Adipocyte (in vitro differentiated cells): ENCODE results near the gene PDE9A.

Experiments used
- DNase-seq: peaks from one replicate; pipeline ENCODE4 v3.0.0-alpha.2; 2015; ENCODE audit warnings: low read depth
- H3K27me3 ChIP-seq: replicated peaks from 2 replicates; pipeline ENCODE4 v1.7.0; 2013; ENCODE audit warnings: mild to moderate bottlenecking, low read length, moderate library complexity; ENCODE audit not compliant: control insufficient read depth, insufficient read depth
- H3K36me3 ChIP-seq: 2 replicates; pipeline ENCODE4 v1.7.0; 2013; ENCODE audit warnings: low read length, mild to moderate bottlenecking, moderate library complexity; ENCODE audit not compliant: control insufficient read depth, insufficient read depth, severe bottlenecking
- H3K4me1 ChIP-seq: 2 replicates; pipeline ENCODE4 v1.7.0; 2013; ENCODE audit warnings: mild to moderate bottlenecking, low read length, moderate library complexity; ENCODE audit not compliant: control insufficient read depth, insufficient read depth
- H3K4me3 ChIP-seq: 2 replicates; pipeline ENCODE4 v1.7.0; 2013; ENCODE audit warnings: mild to moderate bottlenecking, low read length, moderate library complexity
- H3K9ac ChIP-seq: 2 replicates; pipeline ENCODE4 v1.7.0; 2013; ENCODE audit warnings: mild to moderate bottlenecking, low read length, moderate library complexity
- H3K9me3 ChIP-seq: 2 replicates; pipeline ENCODE4 v1.7.0; 2013; ENCODE audit warnings: mild to moderate bottlenecking, low read length, moderate library complexity; ENCODE audit not compliant: control insufficient read depth

Gene PDE9A

DNA sequence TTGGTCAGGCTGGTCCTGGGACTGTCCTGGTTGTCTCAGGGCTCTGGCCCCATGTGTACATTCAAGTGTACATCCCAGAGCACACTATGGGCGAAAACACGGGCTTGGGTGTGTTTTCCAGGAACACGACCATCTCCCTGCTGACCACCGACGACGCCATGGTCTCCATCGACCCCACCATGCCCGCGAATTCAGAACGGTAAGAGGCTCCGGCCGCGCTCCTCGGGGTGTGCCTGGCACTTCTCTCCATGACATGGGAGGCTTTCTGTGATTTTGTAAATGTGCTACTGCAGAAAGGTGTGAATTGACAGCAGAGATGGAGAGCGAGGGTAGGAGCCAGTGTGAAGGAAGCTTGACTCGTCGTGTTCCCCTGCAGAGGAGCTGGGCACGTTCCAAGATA, 34.4 kb downstream of the PDE9A start:
- Histone ChIP-seq H3K9ac (no peak overlapping the region), H3K4me1 (peaks cover 7% of the 10 kb centered on the region), H3K36me3 (no peaks in the 10 kb centered on the region), H3K4me3 (no peak overlapping the region), H3K27me3 (peaks cover 19% of the 10 kb centered on the region), H3K9me3 (no peaks in the 10 kb centered on the region)
- DNase-seq, result no peak

- H3K4me3 ChIP-seq, result no peak overlapping the region
- no peaks in the 10 kb centered on the region for H3K36me3 ChIP-seq
- DNase-seq, result no peak
- H3K9me3 ChIP-seq, result no peaks in the 10 kb centered on the region
- peaks cover 14% of the 10 kb centered on the region for H3K27me3 ChIP-seq
- no peak overlapping the region for H3K9ac ChIP-seq
- H3K4me1 ChIP-seq, result peaks cover 7% of the 10 kb centered on the region
These were observed 34.9 kb downstream of the PDE9A start for GRCh38 chr21:42688226-42688840.

DNA sequence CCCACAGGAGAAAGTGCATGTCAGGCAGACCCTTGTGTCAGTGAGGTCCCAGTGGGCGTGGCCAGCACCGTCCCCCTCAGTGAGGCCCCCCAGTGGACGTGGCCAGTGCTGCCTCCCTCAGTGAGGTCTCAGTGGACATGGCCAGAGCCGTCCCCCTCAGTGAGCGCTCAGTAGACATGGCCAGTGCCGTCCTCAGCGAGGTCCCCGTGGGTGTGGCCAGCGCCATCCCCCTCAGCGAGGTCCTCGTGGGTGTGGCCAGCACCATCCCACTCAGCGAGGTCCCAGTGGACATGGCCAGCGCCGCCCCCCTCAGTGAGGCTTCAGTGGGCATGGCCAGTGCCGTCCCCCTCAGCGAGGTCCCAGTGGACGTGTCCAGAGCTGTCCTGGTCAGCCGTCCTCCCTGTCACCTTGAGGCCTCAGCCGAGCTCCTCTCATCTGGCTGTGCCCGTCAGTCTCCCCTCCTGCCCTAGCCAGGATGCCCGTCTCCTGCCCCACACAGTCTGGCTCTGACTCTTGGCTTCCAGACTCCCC, 35.5 kb downstream of the PDE9A start:
- no peak overlapping the region for H3K4me3 ChIP-seq
- peaks cover 10% of the 10 kb centered on the region for H3K27me3 ChIP-seq
- DNase-seq, result no peak
- H3K9me3 ChIP-seq, result no peaks in the 10 kb centered on the region
- no peaks in the 10 kb centered on the region for H3K36me3 ChIP-seq
- H3K9ac ChIP-seq, result no peak overlapping the region
- peaks cover 7% of the 10 kb centered on the region for H3K4me1 ChIP-seq

GRCh38 chr21:42690586-42690985, 37.2 kb downstream of the PDE9A start:
- H3K9me3 ChIP-seq, result no peaks in the 10 kb centered on the region
- no peak overlapping the region for H3K4me3 ChIP-seq
- no peak overlapping the region for H3K9ac ChIP-seq
- no peak for DNase-seq
- H3K27me3 ChIP-seq, result peaks cover 6% of the 10 kb centered on the region
- H3K4me1 ChIP-seq, result peaks cover 4% of the 10 kb centered on the region
- H3K36me3 ChIP-seq, result no peaks in the 10 kb centered on the region

DNA sequence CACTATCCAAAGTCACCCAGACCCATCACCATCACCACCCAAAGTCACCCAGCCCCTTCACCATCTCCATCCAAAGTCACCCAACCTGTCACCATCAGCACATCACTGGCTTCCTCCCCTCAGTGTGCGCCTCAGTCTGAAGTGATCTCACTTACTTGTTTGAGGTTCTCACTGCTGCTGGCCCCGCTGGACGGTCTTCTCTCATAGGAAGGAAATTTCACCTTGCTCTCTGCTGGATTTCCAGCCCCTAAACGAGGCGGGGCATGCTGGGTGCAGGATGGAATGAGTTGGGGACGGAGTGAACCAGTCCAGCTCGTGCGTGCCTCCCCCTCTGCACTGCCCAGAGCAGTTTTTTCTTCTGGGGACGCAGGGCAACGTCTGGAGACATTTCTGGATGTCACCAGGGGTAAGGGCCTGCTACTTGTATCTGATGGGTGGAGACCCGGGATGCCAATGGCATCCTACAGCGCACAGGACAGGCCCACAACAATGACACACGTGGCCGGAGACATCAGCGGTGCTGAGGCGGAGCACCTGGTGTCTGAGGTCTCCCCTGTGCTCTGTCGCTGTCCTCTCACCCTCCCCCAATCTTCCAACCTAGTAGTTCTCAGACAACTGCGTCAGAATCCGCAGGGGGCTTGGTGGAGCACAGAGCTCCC, 38.6 kb downstream of the PDE9A start:
- no peaks in the 10 kb centered on the region for H3K9me3 ChIP-seq
- no peak overlapping the region for H3K9ac ChIP-seq
- no peak for DNase-seq
- H3K4me1 ChIP-seq, result peaks cover 4% of the 10 kb centered on the region
- H3K36me3 ChIP-seq, result no peaks in the 10 kb centered on the region
- H3K4me3 ChIP-seq, result no peak overlapping the region
- H3K27me3 ChIP-seq, result peaks cover 3% of the 10 kb centered on the region

GRCh38 chr21:42692688-42693087, 39.3 kb downstream of the PDE9A start:
- Histone ChIP-seq H3K27me3 (peaks cover 3% of the 10 kb centered on the region), H3K9ac (no peak overlapping the region), H3K4me1 (peaks cover 4% of the 10 kb centered on the region), H3K4me3 (no peak overlapping the region), H3K9me3 (no peaks in the 10 kb centered on the region), H3K36me3 (no peaks in the 10 kb centered on the region)
- no peak for DNase-seq

GRCh38 chr21:42694751-42695696, 41.6 kb downstream of the PDE9A start:
- DNase-seq, result no peak
- Histone ChIP-seq H3K27me3 (peaks cover 11% of the 10 kb centered on the region), H3K4me3 (no peak overlapping the region), H3K36me3 (no peaks in the 10 kb centered on the region), H3K9me3 (no peaks in the 10 kb centered on the region), H3K4me1 (peaks cover 4% of the 10 kb centered on the region), H3K9ac (no peak overlapping the region)

GRCh38 chr21:42695697-42696380, 42.4 kb downstream of the PDE9A start:
- peaks cover 11% of the 10 kb centered on the region for H3K27me3 ChIP-seq
- H3K36me3 ChIP-seq, result no peaks in the 10 kb centered on the region
- H3K4me3 ChIP-seq, result no peak overlapping the region
- H3K4me1 ChIP-seq, result peaks cover 4% of the 10 kb centered on the region
- peak; percentile 17 for DNase-seq
- no peak overlapping the region for H3K9ac ChIP-seq
- H3K9me3 ChIP-seq, result no peaks in the 10 kb centered on the region

DNA sequence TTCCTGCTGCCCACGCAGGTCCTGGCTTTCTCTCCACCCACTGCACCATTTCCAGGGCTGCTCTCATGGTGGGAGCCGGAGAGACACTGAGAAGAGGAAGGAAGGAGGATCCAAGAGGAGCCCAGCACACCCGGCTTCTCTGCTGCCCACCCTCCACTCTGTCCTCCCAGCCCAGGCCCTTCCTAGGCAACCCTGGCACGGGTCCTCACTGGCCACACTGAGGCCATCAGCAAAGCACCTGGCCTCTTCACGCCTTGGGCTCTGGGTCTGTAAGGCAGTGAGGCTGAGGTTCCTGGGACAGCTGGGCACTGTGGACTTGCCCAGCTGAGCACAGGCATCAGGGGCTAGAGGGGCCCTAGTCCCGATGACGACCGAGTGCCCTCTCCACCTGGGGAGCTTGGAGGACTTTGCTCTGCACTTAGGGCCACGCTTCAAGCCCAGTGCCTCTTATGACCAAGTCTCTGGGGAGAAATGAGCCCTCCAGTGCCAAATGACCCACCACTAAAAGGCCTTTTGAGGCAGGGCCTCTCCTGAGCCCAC, 43.1 kb downstream of the PDE9A start:
- Histone ChIP-seq H3K27me3 (peaks cover 11% of the 10 kb centered on the region), H3K36me3 (no peaks in the 10 kb centered on the region), H3K9me3 (peaks cover 7% of the 10 kb centered on the region), H3K4me3 (no peak overlapping the region), H3K9ac (no peak overlapping the region), H3K4me1 (peaks cover 4% of the 10 kb centered on the region)
- no peak for DNase-seq

DNA sequence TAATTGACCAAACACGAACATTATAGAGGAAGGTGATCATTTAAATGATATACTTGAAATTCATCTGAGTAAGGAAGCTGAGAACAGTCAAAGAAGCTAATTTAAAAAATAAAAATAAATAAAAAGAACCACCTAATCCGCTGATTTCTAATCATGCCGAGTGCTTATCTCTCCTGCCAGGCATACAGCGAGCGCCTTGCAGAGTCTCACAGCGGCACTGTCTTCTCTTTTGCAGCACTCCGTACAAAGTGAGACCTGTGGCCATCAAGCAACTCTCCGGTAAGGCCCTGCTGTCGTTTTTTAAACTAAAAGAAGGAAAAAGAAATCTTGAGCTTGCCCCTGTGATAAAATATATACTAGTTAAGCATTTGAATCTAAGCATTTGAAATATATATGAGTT, 45.3 kb downstream of the PDE9A start:
- no peak for DNase-seq
- Histone ChIP-seq H3K36me3 (no peaks in the 10 kb centered on the region), H3K9me3 (peaks cover 16% of the 10 kb centered on the region), H3K4me3 (no peak overlapping the region), H3K9ac (no peak overlapping the region), H3K4me1 (peaks cover 4% of the 10 kb centered on the region), H3K27me3 (peaks cover 21% of the 10 kb centered on the region)
